SK-N-SH treated with all-trans-retinoic acid at 6 μM for 48 hours (cell line): ENCODE measurements around the gene CHTF18.
"Not testable (repeated sequence)": the region's sequence is repeated elsewhere in the genome, so short reads cannot be mapped to it uniquely, and the experiment has no call there.

Source experiments
- ATAC-seq: fragments of 200-7000 bp; cut with Tn5 transposase; 3 replicates; pipeline ENCODE4 v1.9.1; 2020; ENCODE audit warnings: mild to moderate bottlenecking, moderate library complexity
- ARNTL ChIP-seq: fragments of 450-650 bp; formaldehyde crosslinking; IDR thresholded peaks from 2 replicates; pipeline ENCODE4 v1.5.0; 2020; ENCODE audit warnings: low read depth, mild to moderate bottlenecking, moderate library complexity, borderline replicate concordance
- BACH2 ChIP-seq: fragments of 250-450 bp; sonication (Bioruptor Pico); IDR thresholded peaks from 2 replicates; pipeline ENCODE4 v1.9.0; 2021; ENCODE audit warnings: mild to moderate bottlenecking, borderline replicate concordance
- CREB5 ChIP-seq: fragments of 250-450 bp; sonication (Bioruptor Pico); IDR thresholded peaks from 2 replicates; pipeline ENCODE4 v1.5.1; 2020; ENCODE audit warnings: low read depth, mild to moderate bottlenecking, moderate library complexity
- CSRNP3 ChIP-seq: fragments of 250-450 bp; sonication (Bioruptor Pico); IDR thresholded peaks from 2 replicates; pipeline ENCODE4 v1.5.1; 2021; ENCODE audit warnings: mild to moderate bottlenecking, moderate library complexity
- ESRRG ChIP-seq: fragments of 250-450 bp; sonication (Bioruptor Pico); IDR thresholded peaks from 2 replicates; pipeline ENCODE4 v1.6.1; 2021; ENCODE audit warnings: mild to moderate bottlenecking
- GLIS3 ChIP-seq: fragments of 250-450 bp; sonication (Bioruptor Pico); IDR thresholded peaks from 2 replicates; pipeline ENCODE4 v1.5.0; 2020; ENCODE audit warnings: mild to moderate bottlenecking, moderate library complexity
- OSR1 ChIP-seq: fragments of 250-450 bp; sonication (Bioruptor Pico); IDR thresholded peaks from 2 replicates; pipeline ENCODE4 v1.8.0; 2022; ENCODE audit warnings: moderate library complexity, mild to moderate bottlenecking, inconsistent platforms
- PATZ1 ChIP-seq: fragments of 250-450 bp; sonication (Bioruptor Pico); IDR thresholded peaks from 2 replicates; pipeline ENCODE4 v1.8.0; 2020; ENCODE audit warnings: mild to moderate bottlenecking, moderate library complexity, borderline replicate concordance
- POU6F1 ChIP-seq: fragments of 250-450 bp; sonication (Bioruptor Pico); IDR thresholded peaks from 2 replicates; pipeline ENCODE4 v1.8.0; 2021; ENCODE audit warnings: low read depth, mild to moderate bottlenecking, moderate library complexity, borderline replicate concordance
- PPARA ChIP-seq: fragments of 250-450 bp; sonication (Bioruptor Pico); IDR thresholded peaks from 2 replicates; pipeline ENCODE4 v1.5.0; 2020; ENCODE audit warnings: mild to moderate bottlenecking, borderline replicate concordance
- RARB ChIP-seq: fragments of 250-450 bp; sonication (Bioruptor Pico); IDR thresholded peaks from 2 replicates; pipeline ENCODE4 v1.8.0; 2021; ENCODE audit warnings: mild to moderate bottlenecking, moderate library complexity
- SNAI2 ChIP-seq: fragments of 250-450 bp; sonication (Bioruptor Pico); IDR thresholded peaks from 2 replicates; pipeline ENCODE4 v1.5.0; 2020; ENCODE audit warnings: mild to moderate bottlenecking, moderate library complexity
- TCF4 ChIP-seq: fragments of 250-450 bp; sonication (Bioruptor Pico); IDR thresholded peaks from 2 replicates; pipeline ENCODE4 v1.8.0; 2021; ENCODE audit warnings: mild to moderate bottlenecking, moderate library complexity, borderline replicate concordance
- TOX ChIP-seq: fragments of 250-450 bp; sonication (Bioruptor Pico); IDR thresholded peaks from 2 replicates; pipeline ENCODE4 v1.8.0; 2021; ENCODE audit warnings: mild to moderate bottlenecking, moderate library complexity, borderline replicate concordance
- TSHZ2 ChIP-seq: fragments of 250-450 bp; sonication (Bioruptor Pico); IDR thresholded peaks from 2 replicates; pipeline ENCODE4 v1.5.0; 2020; ENCODE audit warnings: mild to moderate bottlenecking, moderate library complexity
- ZFP3 ChIP-seq: fragments of 250-450 bp; sonication (Bioruptor Pico); IDR thresholded peaks from 2 replicates; pipeline ENCODE4 v1.5.0; 2020; ENCODE audit warnings: mild to moderate bottlenecking, moderate library complexity
- ZFP30 ChIP-seq: fragments of 450-650 bp; formaldehyde crosslinking; IDR thresholded peaks from 2 replicates; pipeline ENCODE4 v1.5.0; 2022; ENCODE audit warnings: mild to moderate bottlenecking, moderate library complexity
- ZNF565 ChIP-seq: fragments of 450-650 bp; formaldehyde crosslinking; conservative IDR thresholded peaks from 2 replicates; pipeline ENCODE4 v1.5.0; 2020; ENCODE audit warnings: low read depth, mild to moderate bottlenecking, moderate library complexity
- ZNF70 ChIP-seq: fragments of 450-650 bp; formaldehyde crosslinking; IDR thresholded peaks from 2 replicates; pipeline ENCODE4 v1.5.0; 2020; ENCODE audit warnings: mild to moderate bottlenecking, moderate library complexity

CHTF18 gene

GRCh38 chr16:775236-775796 is 13.1 kb upstream of the CHTF18 start:
- TF ChIP-seq OSR1 (CRISPR knock-in tag): no peak
- no peak for TF ChIP-seq RARB (CRISPR knock-in tag)
- TF ChIP-seq ZNF70: no peak
- TF ChIP-seq ZNF565 (CRISPR knock-in tag): no peak
- no peak for TF ChIP-seq BACH2 (CRISPR knock-in tag)
- TF ChIP-seq CSRNP3 (CRISPR knock-in tag): no peak
- TF ChIP-seq POU6F1 (CRISPR knock-in tag): no peak
- TF ChIP-seq ZFP3 (CRISPR knock-in tag): no peak
- TF ChIP-seq CREB5 (CRISPR knock-in tag): no peak
- no peak for TF ChIP-seq TSHZ2 (CRISPR knock-in tag)
- TF ChIP-seq GLIS3 (CRISPR knock-in tag): no peak
- TF ChIP-seq ZFP30 (CRISPR knock-in tag): no peak
- TF ChIP-seq PATZ1: no peak
- no peak for TF ChIP-seq TOX (CRISPR knock-in tag)
- no peak for TF ChIP-seq ARNTL (CRISPR knock-in tag)
- no peak for TF ChIP-seq TCF4 (CRISPR knock-in tag)
- ATAC-seq: no peak

- ATAC-seq: not testable (repeated sequence)
These were observed 12.1 kb upstream of the CHTF18 start for GRCh38 chr16:776298-776697.

GRCh38 chr16:776824-777223 is 11.6 kb upstream of the CHTF18 start:
- TF ChIP-seq SNAI2 (no peak), TOX (CRISPR knock-in tag) (no peak), ESRRG (CRISPR knock-in tag) (no peak), RARB (CRISPR knock-in tag) (no peak), PATZ1 (no peak), PPARA (CRISPR knock-in tag) (no peak)
- ATAC-seq: no peak
